DMS53 treated with DMSO at 0.1 percent for 48 hours (cell line): ENCODE data around the gene PRPF31.
A peak's percentile ranks its signal among the peaks of the same experiment; 100 is the strongest.
"Not testable (repeated sequence)": the region's sequence is repeated elsewhere in the genome, so short reads cannot be mapped to it uniquely, and the experiment has no call there.

Experiments
- DNase-seq: peaks from one replicate; lab custom pipeline; 2025; ENCODE audit not compliant: unreplicated experiment; lab: John Stamatoyannopoulos, UW

Gene PRPF31, protein sequence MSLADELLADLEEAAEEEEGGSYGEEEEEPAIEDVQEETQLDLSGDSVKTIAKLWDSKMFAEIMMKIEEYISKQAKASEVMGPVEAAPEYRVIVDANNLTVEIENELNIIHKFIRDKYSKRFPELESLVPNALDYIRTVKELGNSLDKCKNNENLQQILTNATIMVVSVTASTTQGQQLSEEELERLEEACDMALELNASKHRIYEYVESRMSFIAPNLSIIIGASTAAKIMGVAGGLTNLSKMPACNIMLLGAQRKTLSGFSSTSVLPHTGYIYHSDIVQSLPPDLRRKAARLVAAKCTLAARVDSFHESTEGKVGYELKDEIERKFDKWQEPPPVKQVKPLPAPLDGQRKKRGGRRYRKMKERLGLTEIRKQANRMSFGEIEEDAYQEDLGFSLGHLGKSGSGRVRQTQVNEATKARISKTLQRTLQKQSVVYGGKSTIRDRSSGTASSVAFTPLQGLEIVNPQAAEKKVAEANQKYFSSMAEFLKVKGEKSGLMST

DNA sequence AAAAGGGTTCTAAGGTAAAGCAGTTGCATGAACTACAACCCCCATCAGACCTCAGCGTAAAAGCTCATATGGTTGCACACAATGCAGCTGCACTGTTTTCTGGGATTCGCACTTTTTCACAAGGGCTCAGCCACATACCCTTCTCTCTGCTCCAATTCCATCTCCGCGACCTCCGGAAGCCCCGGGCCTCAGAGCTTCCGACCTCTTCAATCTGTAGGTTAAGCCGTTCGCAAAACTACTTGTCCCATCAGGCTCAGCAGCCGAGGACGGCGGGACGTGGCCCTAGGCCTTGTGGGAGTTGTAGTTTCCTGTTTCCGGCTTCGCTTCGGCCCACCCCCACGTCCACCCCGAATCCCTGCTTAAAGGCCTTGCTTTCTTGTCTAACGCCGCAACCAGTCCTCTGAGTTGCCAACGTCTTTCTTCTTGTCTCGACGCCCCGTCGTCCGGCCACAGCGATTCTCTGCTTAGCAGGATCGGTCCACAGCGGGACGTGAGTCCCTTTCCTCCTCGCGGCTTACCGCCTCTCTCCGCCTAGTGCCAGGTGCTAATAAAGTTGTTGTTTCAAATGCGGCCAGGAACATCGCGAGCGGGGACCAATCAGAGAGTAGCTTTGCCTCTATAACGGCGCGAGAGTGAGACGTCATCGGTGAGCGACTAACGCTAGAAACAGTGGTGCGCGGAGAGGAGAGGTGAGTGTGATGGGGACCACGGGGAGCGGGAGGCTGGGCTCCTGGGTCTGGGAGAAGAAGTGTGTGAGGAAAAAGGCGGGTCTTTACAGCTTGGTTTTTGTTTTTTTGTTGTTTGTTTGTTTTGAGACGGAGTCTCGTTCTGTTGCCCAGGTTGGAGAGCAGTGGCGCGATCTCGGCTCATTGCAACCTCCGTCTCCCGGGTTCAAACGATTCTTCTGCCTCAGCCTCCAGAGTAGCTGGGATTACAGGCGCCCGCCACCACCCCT lies at the start of gene PRPF31, which contains the start of gene TFPT:
Gene PRPF31 (plus strand): TSS at position 646 of the 955 bp plus-strand sequence. CDS start 2,525 bp downstream, outside the sequence.
Gene TFPT (minus strand): TSS at position 549 of the 955 bp plus-strand sequence. CDS start 388 bp downstream, at position 161.
- DNase-seq: peak; percentile 94

GRCh38 chr19:54069470-54069869 lies 46.1 kb upstream of the PRPF31 start:
- no peak for DNase-seq

- no peak for DNase-seq
Measured at GRCh38 chr19:54073829-54074228, 41.7 kb upstream of the PRPF31 start.

DNA sequence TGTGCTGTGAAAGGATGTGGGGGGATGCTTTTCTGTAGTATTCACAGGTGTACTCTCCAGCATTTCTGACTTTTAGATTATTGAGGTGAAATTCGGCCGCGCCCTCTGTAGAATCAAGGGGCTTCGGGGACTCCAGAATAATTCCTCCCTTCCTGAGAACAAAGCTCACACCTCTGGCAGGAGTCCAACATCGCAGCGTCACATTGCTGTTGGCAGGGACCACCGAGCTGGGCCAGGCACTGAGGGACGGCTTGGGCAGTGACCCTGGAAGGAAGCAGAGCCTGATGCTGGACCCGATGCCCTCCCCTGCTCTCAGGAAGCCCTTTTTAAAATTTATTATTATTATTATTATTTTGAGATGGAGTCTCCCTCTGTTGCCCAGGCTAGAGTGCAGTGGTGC lies 40.7 kb upstream of the PRPF31 start:
- DNase-seq: no peak

DNA sequence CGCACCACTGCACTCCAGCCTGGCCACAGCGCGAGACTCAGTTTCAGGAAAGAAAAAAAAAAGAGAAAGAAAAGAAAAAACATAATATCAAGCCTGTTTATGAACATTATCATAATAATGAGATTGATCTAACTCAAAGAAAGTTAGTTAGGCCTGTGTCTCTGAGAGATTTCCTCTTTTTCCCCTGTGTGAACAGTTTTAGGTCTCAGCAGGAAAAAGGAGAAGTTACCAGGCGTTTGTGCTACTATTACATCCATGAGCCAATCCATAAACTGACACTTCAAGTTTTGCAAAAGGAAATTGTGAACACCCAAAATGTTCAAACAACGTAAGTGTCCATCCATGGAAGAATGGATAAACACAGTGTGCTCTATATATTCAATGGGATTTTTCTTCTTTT lies 38.2 kb upstream of the PRPF31 start:
- no peak for DNase-seq

DNA sequence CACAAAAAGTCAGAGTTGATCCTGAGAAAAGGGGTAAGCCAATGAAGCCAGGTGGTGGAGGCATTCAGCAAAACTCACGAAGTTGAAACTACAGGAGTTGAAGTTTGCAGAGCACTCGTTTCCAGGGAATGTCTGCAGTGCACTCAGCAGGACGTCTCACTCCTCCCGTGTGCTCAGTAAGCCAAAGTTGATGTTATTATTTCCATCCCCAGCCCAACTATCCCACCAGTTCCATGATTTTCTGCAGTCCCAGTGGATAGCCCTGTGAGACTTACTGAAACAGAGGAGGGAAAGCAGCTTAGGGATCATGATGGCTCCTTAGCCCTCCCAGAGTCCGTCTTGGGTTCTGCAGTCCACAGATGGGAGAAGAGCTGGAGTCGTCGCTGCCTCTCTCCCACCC lies 34.5 kb upstream of the PRPF31 start, which contains the start of gene TARM1:
Gene TARM1 (minus strand): TSS at position 334 of the 400 bp plus-strand sequence. CDS start 25 bp downstream, at position 309.
- no peak for DNase-seq

- DNase-seq: no peak
Measured at GRCh38 chr19:54084410-54084809, 31.1 kb upstream of the PRPF31 start.

GRCh38 chr19:54094426-54095000 lies 21.0 kb upstream of the PRPF31 start:
- no peak for DNase-seq

DNA sequence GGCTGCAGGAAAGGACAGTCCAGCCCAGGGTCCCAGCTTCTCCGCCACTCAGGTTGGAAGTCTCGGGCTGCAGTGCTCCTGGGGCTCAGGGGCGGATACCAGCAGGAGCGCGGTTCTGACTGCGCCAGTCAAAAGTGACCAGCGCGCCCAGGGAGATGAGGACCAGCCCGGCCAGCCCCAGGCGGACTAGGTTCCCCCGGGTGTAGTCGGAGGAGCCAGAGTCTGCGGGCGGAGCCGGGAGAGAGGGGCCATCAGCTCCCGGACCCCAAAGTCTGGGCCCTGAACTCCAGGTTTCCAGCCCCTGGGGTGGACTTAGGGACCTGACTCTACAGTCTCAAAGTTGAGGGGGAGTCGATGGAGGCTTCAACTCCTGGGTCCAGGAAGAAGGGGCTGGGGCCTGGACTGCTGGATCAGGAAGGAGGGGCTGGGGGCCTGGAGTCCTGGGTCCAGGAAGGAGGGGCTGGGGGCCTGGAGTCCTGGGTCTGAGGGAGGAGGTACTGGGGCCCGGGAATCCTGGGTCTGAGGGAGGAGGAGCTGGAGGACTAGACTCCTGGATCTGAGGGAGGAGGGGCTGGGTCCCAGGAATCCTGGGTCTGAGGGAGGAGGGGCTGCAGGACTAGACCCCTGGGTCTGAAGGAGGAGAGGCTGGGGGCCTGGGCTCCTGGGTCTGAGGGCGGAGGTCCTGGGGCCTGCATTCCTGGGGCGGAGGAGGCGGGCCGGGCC lies 20.3 kb upstream of the PRPF31 start:
- no peak for DNase-seq

- DNase-seq: peak; percentile 34
Measured at GRCh38 chr19:54095859-54096616, 19.5 kb upstream of the PRPF31 start.

GRCh38 chr19:54096617-54097106 lies 18.9 kb upstream of the PRPF31 start:
- DNase-seq: no peak

- no peak for DNase-seq
Measured at GRCh38 chr19:54099190-54099902, 16.2 kb upstream of the PRPF31 start.

- not testable (repeated sequence) for DNase-seq
Measured at GRCh38 chr19:54099903-54100255, 15.7 kb upstream of the PRPF31 start.

DNA sequence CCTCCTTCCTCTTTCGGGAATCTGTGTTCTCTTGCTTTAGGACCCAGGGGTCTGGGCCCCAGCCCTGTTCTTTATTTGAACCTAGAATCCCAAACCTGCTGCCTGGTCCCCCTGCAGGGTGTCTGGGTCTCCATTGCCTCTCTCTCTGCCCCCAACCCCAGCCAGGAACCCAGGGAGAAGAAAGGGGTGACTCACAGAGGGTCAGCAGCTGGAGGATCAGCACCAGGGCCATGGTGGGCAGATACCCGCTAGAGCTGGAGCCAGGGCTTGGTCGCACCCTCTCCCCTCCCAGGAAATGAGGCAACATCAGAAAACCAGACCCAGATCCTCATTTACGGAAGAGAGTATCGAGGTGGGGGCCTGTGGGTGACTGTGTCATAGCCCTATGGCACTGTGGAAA lies 15.0 kb upstream of the PRPF31 start, which contains the start of gene OSCAR:
Gene OSCAR (minus strand): TSS at position 243 of the 400 bp plus-strand sequence. CDS start 11 bp downstream, at position 232.
- DNase-seq: no peak

DNA sequence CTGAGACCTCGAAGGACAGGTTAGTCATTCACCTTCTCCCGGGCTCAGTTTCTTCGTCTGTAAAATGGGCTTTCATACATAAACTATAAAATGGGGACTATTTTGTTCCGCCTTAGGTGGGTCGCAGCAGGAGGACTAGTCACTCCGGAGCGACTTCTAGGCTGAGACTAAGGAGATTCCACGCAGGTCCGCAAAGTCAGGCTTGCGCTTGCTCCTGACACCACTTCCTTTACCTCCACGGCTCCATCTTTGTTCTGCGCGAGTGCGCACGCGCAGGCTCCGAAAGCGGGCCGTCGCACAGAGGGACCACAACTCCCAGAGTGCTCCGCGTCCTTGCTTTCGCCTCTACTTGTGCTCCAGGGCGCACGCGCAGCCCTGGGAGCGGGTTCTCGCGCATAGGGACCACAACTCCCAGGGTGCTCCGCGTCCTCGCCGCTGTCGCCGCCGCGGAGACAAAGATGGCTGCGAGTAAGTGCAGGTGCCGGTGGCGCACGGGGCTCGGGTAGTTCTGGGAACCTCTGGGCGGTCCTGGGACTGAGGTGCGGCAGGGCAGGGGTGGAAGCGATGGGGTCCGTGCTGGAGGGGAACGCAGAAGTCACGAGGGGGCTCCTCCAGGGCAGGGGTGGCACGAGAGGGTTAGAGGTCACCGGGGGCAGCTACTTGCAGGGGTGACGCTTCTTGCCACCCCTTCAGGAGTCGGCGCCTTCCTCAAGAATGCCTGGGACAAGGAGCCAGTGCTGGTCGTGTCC lies 13.0 kb upstream of the PRPF31 start, which contains the start of gene NDUFA3:
Gene NDUFA3 (plus strand): TSS at position 435 of the 749 bp plus-strand sequence. CDS start 24 bp downstream, at position 459.
- DNase-seq: peak; percentile 94

GRCh38 chr19:54104998-54105715 lies 10.4 kb upstream of the PRPF31 start:
- DNase-seq: no peak

GRCh38 chr19:54105796-54106195 lies 9.8 kb upstream of the PRPF31 start:
- no peak for DNase-seq
